Neural progenitor cell (in vitro differentiated cells): Measurements from ENCODE around the gene TPP1.

ENCODE experiments used
- CTCF ChIP-seq: fragments of 200-600 bp; sonication (generic); IDR thresholded peaks from 2 replicates; pipeline ENCODE4 v1.5.1; 2017; ENCODE audit warnings: antibody characterized with exemption, mild to moderate bottlenecking
- EZH2phosphoT487 ChIP-seq: fragments of 200-600 bp; sonication (generic); IDR thresholded peaks from 2 replicates; pipeline ENCODE4 v1.6.1; 2017; ENCODE audit warnings: antibody characterized with exemption

DNA sequence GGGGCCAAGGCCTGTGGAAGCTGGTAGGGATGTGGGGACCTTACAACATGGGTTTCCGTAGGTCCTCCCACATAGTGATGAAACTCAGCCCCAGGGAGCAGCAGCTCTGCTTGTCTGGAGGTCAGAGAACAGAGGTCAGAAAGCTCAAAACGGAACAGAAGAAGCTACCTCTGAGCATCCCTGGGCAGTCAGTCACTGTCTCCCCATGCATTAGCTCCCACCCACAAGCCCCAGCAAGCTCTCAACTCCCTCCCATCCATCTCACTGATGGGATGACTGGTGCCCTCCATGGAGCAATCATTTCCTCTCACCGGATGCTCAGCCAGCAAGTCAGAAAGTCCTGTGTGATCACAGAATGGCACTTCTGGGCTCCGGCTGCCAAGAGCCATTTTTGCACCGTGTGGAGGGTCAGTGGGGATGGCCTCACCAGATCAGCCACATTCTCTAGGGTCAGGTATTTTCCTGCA lies 1.9 kb downstream of the TPP1 start:
- no peak for TF ChIP-seq EZH2phosphoT487
- no peak for TF ChIP-seq CTCF
